HG03378 (cell line): ENCODE measurements around the gene PHYHIPL.

ENCODE experiments used
- ATAC-seq: cut with Tn5 transposase; IDR thresholded peaks from one replicate; pipeline ENCODE4 v1.9.1; 2021; ENCODE audit warnings: mild to moderate bottlenecking, moderate library complexity; ENCODE audit not compliant: unreplicated experiment

The PHYHIPL gene

GRCh38 chr10:59245686-59246085 lies 69.2 kb downstream of the PHYHIPL start:
- ATAC-seq, result no peak

- no peak for ATAC-seq
Observed at GRCh38 chr10:59252491-59252890, 76.0 kb downstream of the PHYHIPL start.

GRCh38 chr10:59255463-59255862 lies 79.0 kb downstream of the PHYHIPL start:
- ATAC-seq, result no peak

DNA sequence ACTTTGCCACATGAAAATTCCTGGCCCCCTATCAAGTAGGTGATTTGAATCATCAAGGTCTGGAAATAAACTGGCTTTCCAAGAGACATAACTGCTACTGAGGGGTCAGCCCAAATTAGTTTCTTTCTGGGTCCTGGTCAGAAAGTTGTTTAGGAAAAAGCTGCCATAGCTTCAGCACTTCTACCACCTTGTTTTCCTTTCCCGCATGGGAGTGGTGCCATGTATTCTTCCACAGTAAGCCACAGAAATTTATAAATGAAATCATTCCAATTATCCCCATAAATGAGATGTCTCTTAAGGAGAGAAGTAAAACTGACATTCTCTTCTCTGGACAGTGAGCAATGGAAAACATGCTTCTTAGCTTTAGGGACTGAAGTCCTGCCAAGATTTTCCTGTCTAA lies 80.8 kb downstream of the PHYHIPL start:
- no peak for ATAC-seq

- ATAC-seq, result no peak
Observed at GRCh38 chr10:59258890-59259289, 82.4 kb downstream of the PHYHIPL start.

GRCh38 chr10:59265141-59265540 lies 88.7 kb downstream of the PHYHIPL start:
- no peak for ATAC-seq

DNA sequence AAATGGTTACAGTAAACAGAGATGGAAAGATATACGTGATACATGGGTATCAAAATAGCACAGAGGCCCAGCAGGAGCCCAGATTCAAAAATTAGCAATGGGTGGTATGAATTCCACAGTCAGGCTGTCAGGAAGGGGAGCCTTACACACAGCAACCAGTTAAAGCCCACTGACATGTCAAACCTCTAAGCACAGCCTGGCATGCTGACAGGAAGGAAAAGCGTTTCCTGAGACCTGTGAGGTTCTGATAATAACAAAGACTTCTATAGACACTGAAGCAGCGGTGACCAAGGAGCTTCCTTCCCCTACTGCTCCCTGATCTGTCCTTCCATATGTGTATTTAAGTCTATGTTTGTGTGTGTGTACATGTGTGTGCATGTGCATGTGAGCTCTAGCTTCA lies 89.9 kb downstream of the PHYHIPL start:
- no peak for ATAC-seq

DNA sequence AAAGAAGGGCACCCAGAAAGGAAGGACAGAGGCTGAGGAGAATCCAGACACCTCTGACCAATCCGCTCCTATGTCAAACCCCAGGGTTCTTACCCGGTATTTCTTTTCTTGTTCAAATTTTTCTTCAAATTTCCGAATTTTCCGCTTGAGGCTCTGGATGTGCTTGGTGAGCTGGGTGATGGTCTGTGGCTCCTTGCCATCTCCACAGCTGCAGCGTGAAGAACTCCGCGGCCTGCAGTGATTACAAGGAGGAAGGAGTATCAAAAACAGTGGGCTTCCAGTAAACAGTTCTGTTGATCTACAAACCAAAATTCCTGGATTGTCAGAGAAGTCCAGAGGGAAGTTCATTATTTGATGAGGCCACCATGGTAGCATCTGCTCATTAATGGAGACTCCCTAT lies 92.0 kb downstream of the PHYHIPL start:
- ATAC-seq, result no peak

- ATAC-seq, result no peak
Observed at GRCh38 chr10:59269651-59270050, 93.2 kb downstream of the PHYHIPL start.

- ATAC-seq, result no peak
Observed at GRCh38 chr10:59270492-59270891, 94.0 kb downstream of the PHYHIPL start.

DNA sequence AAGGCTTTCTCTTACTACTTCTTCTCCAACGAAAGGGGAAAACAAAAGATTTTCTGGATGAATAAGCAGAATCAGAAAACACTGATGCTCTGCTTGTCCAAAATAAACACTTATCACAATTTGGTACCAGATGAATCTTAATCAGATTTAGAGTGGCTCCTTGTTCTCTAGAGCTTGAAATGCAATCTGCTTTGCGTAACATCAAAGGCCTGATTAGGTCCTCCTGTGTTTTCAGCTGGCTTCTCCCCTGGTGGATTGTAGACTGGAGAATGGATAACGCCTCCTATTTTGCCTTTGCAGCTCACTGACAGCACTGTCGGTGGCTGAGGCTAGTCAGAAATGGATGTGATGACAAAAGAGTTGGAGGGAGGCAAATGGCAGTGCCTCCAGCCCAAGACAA lies 94.7 kb downstream of the PHYHIPL start:
- no peak for ATAC-seq

DNA sequence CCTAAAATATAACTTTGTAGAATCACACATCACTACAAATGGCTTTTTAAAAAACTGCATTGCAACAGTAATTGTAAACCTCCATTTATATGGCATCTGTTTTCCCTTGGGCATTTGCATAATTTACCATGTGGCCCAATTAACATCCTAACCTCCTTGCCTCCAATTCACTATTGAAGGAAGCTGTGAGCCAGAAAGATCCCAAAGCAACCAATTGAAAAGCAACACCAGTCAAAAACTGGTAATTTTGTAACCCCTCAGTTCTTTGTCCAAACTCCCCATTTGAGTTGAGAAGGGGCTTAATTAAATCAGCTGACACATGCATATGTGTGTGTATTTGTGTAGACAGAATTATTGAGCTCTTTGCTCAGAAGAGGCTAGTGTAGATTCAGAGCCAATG lies 95.6 kb downstream of the PHYHIPL start:
- ATAC-seq, result no peak

GRCh38 chr10:59273445-59273844 lies 97.0 kb downstream of the PHYHIPL start:
- no peak for ATAC-seq

DNA sequence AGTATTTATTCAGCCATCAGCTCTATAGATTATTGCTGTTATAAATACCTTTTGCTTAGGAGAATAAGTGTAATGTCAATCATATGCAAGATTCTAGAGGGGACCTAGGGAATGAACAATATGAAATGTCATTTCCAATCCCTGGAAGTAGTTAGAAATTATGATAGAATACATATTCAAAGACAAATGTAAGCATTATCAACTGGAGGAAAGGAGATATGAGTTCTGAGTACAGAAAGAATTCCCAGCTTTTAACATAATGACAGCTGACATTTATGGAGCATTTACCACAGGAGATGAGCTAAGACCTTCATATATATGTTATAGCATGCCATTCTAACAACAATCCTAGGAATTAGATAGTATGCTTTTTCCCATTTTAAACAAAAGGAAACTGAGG lies 99.7 kb downstream of the PHYHIPL start:
- ATAC-seq, result no peak

- ATAC-seq, result no peak
Observed at GRCh38 chr10:59276919-59277318, 100.5 kb downstream of the PHYHIPL start.

GRCh38 chr10:59279476-59279875 lies 103.0 kb downstream of the PHYHIPL start:
- ATAC-seq, result no peak

DNA sequence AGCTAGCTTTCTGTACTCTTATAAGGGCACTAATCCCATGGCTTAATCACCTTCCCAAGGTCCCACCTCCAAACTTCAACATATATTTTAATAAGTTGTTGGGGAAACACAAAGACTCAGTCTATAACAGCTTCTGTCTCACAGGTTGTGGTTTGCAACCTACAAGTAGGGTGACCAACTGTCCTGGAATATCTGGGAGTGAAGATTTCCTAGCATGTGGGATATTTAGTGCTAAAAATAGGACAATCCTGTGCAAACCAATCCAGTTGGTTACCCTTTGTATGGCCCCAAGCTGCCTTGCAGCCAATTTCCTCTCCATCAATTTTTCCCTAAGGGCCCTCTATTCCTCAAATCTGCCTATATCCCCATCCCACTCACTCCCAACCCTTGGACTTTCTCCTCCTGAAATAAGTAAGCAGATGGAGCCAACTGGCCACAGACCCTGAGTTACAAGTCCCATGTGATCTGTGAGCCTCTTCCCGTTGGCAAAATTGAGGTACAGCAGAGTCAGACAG lies 103.6 kb downstream of the PHYHIPL start:
- ATAC-seq, result no peak

GRCh38 chr10:59281861-59282260 lies 105.4 kb downstream of the PHYHIPL start:
- ATAC-seq, result no peak

DNA sequence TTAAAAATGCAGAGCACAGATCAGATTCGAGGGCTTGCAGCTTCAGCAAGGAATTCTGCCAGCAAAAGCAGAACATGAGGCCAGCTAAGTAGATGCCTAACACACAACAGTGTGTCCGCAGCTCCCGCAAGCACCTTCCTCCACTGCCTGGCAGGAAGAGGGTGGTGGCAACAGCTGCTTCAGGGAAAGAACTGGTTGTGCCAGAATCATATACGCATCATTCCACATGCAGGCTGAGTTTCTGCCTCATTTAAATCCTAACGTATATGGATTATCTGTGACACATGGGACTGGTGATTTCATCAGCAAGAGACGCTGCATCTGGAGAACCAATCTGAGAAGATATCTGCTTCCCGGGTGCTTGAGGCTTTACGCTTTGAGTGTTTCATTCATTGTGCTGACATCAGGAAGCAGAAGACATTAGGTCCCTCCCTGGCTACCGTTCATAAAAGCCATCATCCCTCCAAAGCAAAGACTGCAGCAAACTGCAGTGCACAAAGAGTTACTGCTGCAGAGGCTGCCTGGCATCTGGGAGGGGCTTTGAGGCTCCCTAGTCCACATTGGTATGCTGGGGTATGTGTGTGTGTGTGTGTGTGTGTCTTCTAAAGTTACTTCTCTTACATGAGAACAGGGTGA lies 107.1 kb downstream of the PHYHIPL start:
- no peak for ATAC-seq

DNA sequence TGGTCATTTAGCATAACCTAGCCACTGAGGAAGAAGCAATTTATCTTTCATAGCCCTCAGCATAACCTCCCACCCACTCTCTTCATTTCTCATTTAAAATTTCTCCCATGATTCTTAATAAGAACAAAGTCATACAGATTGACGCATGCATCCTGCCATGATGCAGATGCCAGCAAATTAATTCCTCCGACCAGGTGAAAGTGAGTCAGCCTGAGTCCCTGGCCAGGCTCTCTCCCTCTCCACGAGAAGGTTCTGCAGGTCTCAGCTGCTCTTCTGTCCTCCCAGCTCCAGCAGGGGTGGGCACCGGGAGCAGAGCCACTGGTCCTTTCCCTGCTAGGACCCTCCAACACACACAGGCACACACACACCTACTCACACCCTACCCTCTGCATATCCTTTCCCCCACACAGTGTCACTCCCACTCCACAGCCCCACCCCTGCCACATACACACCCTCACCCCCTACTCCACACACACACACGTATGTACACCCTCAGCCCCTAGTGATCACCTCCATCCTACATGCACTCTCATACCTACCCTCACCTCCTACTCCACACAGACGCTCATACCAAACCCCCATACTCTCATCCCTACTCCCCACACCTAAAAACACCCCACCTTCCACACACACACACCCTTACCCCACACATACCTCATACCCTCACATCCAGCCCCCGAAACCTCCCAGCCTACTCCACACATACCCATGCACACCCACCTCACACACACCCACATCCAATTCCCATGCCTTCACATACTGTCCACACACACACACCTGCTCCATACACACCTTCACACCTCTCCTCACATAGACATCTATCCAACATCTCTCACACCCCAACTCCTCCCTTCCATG lies 107.9 kb downstream of the PHYHIPL start:
- no peak for ATAC-seq

- no peak for ATAC-seq
Observed at GRCh38 chr10:59285073-59285472, 108.6 kb downstream of the PHYHIPL start.

DNA sequence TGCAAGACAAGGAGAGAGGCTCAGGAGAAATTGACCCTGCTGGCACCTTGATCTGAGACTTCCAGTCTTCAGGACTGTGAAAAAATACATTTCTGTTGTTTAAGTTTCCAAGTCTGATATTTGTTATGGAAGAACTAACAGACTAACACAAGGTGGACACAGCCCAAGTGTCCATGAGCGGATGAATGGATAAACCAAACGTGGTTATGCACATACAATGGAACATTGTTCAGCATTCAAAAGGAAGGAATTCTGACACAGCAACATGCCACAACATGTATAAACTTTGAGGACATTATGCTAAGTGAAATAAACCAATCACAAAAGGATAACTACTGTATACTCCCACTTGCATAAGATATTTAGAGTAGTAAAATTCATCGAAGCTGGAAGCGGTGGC lies 109.4 kb downstream of the PHYHIPL start:
- no peak for ATAC-seq
